NK-92 (cell line): ENCODE measurements around the gene TEAD1.

Source experiments
- DNase-seq: peaks from one replicate; lab custom pipeline; 2025; ENCODE audit not compliant: unreplicated experiment; lab: John Stamatoyannopoulos, UW

The TEAD1 gene

DNA sequence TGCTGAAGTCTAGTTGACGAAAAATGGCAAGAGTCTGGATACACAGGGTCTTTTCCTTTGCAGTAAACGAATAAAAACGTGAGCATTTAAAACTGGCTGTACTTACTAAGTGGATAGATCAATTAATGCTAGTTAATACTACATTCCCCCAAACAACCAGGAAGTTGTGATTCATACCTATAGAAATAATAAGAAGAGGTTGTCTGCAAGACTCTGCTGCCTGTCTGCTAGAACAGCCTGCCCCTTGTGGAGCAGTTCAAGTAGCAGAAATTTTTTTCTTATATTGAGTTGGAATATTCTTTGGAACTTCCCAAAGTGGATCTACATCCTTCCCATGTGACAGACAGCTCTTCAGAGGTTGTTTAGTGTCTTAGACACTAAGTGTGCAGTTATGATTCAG is 86.8 kb downstream of the TEAD1 start:
- no peak for DNase-seq

DNA sequence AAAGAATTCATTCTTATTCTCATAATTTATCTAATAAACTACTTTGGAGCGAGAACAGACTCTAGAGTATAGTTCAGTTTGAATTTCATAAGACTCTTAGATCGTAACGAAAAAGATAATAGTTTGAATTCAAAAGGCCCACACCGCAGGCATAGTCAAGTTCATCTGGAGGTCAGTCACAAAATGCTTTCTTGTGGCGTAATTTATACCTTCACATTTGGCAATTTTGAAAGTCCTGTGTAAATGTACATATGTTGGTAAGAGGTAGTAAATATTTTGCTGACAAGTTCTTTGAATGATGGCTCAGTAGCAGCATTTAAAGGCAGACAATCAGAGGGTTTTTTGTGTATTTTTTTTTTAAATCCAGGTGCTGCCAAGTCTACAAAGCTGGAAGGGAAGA is 88.1 kb downstream of the TEAD1 start:
- DNase-seq = no peak

DNA sequence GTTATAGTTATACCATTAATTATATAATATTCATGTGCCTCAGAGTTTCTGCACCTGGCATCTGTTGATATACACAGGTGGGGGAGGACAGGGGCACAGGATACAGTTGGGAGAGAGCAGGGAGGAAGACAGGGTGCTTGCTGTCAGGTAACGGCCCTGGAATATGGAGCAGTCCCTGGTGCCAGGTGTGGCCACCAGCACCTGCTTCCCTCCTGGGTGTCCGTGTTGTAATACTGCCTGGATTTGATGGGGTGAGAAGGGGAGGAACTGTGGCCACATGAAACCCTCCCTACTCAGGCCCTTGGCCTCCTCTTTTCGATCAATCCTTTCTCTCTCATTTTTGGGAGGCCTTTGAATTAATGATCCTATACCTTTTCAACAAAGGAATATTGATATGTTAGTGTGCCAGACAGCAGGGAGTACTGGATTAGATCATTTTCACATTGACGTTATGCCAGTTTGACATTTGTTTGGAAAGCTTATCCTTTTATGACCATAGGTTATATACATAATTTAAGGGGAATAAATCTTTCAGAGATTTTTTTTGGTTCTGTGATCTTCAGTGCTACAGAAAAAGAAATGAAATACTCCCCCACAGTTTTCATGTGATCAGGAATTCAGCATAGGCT is 88.6 kb downstream of the TEAD1 start:
- no peak for DNase-seq

DNA sequence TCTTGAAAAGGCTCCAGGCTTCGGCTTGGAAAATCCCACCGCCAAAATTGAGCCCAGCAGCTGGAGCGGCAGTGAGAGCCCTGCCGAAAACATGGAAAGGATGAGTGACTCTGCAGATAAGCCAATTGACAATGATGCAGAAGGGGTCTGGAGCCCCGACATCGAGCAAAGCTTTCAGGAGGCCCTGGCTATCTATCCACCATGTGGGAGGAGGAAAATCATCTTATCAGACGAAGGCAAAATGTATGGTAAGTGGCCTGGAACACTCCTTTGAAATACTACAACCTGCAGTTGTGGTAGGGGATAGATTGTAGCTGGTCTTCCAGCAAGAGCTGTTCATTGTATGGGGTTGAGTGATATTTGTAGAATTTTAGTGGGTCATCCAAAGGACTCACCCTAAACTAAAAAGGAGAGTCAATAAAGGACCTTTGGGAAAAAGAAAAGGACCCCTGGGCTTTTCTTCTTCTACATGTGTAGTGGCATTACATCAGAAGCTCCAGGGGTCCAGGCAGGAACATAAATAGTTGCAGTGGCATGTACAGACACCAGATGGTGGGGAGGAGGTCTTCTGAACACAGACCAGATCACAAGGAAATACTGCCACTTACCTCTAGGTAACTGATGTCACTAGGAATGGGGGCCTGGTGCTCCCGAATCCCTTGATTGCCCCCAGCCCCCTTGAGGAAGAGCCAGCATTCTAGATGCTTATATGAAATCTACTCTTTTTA is 90.1 kb downstream of the TEAD1 start:
- no peak for DNase-seq

GRCh38 chr11:12765428-12765827 is 91.2 kb downstream of the TEAD1 start:
- no peak for DNase-seq

GRCh38 chr11:12767027-12767426 is 92.8 kb downstream of the TEAD1 start:
- DNase-seq = no peak

DNA sequence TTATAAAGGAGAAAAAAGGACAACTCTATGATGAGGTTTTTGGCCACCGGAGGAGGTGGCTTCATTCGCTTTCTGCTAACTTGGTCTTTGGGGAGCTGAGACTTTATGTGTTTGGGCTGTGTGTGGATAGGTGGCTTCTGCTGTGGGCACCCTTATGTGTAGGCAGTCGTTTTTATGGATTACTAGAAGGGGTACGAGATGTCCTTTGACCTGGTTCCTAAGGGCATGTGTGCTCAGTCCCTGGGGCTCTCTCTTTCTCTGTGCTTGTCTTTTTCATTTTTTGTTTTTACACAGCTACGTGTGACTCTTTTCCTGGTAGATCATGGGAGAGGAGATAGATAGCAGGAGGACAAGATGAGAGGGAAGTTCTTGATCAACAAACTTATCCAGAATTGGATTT is 93.4 kb downstream of the TEAD1 start:
- no peak for DNase-seq

DNA sequence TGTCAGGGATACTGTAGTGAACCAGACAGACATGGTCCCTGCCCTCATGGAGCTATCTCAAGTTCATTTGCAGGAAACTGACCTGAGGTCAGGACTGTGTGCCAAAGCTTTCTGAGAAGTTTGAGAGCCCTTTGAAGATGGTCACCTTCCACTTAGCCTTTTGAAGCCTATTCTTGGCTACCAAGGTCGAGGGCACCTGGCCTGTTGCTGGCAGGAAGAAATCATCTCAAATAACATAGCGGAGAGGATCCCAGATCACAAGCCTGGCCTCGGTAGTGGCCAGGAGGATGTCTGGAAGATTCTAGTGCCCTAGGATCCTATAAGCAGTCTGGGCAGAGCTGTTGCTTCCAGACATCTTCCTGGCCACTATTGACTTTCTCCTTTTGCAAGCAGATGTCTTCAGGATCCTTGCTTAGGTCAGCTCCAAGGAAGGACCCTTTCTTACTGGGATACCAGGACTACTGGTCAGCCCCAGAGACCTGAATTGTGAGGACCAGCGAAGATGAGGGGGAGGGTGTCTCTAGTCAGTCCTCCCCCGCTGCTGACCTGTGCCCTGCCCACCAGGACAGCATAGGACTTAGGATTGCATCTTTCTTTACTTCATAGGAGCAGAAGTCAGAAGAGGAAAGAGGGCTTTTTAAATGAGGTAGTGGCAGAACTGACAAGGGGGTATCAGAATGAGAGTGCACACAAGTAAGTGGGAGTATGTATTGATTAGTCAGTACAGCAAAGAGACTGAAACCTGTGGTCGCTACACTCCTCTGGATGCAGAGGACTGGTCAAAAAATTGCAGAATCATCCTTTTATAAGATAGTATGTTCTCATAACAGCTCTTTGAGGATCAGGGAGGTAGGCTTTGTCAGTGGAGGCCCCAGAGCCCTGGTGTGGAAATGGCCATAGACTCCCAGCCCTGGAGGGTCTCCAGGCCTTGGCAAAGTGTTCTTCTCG is 94.8 kb downstream of the TEAD1 start:
- DNase-seq = no peak

- no peak for DNase-seq
Observed at GRCh38 chr11:12769834-12770345, 95.7 kb downstream of the TEAD1 start.

DNA sequence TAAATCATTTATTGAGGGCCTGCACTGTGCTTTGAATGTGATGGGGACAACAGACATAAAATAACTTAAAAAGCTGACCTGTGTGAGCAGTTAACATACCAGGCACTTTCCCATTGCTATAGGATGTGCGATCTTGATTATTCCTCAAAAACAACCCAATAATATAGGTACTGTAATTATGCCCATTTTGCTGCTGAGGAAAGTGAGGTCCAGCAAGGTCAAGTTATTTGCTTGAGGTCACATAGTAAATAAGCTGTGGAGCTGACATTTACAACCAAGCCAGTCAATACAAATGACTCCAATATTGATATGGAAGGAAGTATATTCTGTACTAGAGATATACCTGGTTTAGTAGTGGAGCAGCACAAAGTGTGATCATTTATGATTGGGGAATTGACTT is 96.2 kb downstream of the TEAD1 start:
- no peak for DNase-seq

GRCh38 chr11:12770966-12771597 is 96.9 kb downstream of the TEAD1 start:
- DNase-seq = no peak

DNA sequence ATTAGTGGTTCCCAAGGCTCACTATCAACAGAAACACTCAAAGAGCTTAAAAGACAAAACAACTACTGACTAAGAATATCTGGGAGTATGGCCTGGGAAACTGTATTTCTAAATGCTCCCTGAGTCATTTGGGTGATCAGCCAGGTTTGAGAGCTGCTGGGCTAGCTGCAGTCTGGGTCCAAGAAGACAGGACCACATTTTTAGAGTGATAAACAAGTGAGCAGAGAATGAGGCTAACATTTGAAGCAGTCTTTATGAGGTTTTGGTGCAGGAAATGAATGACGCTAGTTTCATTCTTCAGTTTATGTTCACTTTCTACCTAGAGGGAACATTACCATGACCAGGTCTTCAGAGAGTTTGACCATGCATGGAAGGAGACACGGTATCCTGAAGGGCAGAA is 97.7 kb downstream of the TEAD1 start:
- no peak for DNase-seq

GRCh38 chr11:12772324-12772723 is 98.1 kb downstream of the TEAD1 start:
- no peak for DNase-seq

DNA sequence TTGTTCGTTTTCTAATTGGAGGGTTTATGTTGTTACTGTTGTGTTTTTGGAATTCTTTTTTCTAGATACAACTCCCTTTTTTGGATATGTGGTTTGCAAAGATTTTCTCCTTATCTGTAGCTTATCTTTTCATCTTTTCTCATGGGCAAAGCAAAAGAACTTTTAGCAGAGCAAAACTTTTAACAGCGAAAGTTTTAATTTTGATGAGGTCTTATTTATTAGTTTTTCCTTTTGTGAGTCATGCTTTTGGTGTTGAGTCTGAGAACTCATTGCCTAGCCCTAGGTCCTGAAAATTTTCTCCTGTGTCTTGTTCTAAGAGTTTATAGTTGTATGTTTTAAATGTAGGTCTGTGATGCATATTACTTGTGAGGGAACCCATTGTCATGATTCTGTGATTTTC is 99.4 kb downstream of the TEAD1 start:
- no peak for DNase-seq

DNA sequence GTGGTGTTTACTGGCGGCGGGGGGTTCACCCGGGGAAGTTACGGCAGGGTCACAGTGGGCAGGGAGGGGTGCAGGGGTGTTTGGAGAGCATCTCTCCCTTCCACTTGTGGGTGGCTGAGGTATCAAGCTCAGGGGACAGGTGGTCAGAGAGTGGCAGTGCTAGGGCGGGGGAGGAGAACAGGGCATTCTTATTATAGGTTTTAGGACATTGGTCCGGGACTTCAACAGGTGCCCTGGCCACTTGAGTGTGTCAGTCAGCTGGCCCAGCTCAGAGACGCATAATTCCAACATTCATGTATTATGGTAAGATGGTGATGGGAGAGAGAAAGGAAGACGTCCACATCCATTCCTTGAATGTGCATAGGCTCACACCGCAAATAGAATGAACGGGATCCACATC is 101.7 kb downstream of the TEAD1 start:
- DNase-seq = no peak

GRCh38 chr11:12777208-12777874 is 103.1 kb downstream of the TEAD1 start:
- DNase-seq = no peak

DNA sequence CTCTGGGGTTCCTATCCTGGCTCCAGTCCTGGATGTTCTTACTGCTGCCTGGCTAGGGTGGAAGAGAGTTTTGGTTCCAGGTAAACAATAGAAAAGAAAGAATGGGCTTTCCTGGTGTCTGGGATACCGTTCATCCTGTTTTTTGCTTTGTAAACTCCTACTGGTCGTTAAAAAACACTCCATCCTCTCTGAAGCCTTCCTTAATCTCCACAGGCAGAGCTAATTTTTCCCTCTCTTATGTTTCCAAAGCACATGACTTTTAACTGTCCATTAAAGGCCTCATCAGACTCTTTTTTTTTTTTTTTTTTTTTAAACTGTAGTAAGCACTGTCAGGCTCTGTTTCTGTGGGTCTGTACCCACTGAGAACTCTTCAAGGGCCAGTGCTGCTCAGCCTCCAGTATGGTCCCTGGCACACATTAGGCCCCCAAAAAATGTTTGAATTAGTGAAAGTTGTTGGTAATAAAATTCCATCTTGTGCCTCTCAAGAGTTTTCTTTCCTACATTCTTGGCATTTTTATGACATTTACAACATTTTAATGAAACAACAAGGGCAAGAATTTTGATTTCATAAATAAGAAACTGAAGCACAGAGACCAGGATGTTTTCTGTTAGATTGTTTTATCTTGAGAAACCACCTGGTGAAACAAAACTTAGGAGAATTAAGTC is 104.2 kb downstream of the TEAD1 start:
- no peak for DNase-seq

DNA sequence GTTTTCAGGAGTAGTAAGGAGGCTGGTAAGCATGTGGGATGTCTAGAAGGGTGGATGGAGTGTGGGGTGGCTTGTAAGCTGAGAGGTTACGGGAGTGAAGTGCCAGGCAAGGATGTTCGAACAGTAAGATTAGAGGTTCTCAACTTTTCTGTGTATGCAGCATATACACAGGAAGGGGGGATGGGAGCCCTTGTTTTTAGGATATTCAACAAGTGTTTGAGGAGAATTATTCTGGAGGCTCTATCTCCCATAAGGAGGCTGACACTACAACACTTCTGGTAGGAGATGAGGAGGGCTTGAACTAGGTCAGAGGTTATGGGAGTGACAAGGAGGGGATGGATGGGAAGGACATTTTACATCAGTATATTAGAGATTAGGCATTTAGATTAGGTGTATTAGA is 109.5 kb downstream of the TEAD1 start:
- DNase-seq = no peak

GRCh38 chr11:12784445-12784844 is 110.2 kb downstream of the TEAD1 start:
- no peak for DNase-seq

DNA sequence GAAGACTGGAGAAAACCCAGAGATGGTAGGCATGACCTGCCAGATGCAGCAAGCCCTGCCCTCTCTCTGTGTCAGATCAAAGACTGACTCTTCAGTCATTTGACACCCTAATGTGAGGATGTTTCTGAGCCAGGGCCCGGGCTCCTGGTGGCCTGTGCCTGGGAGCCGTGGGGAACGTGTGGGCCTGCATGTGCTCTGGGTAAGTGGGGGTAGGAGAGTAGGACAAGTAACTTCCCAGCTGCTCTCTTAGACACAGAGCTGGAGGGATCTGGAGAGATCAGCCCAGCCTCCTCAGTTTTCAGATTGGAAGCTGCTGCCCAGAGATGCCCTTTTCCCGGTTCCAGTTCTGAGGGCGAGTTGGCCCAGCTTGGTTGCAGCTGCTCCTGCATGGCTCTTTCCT is 110.8 kb downstream of the TEAD1 start:
- DNase-seq = no peak
